Thyroid gland (tissue), 4 donors: Measurements from ENCODE around the gene HADHA. TPM values are rescaled to one million over a fixed set of nuclear protein-coding genes. Genes with fewer than 3 reads are reported as not detected.

Source experiments
- DNase-seq, 2 donors: peaks; one replicate each; pipeline ENCODE4 v3.0.0-alpha.2; 2019
- H3K27ac ChIP-seq, 3 donors: fragments of 200-600 bp; sonication (generic); 1 replicate in 2 of 3; 2 replicates in 1 of 3; pipeline ENCODE4 v1.5.1; 2016 to 2019; ENCODE audit warnings: mild to moderate bottlenecking in 1 of 3, moderate library complexity in 1 of 3
- H3K27me3 ChIP-seq: fragments of 200-600 bp; sonication (generic); one replicate; pipeline ENCODE4 v1.5.1; 2019
- H3K36me3 ChIP-seq, 2 donors: fragments of 200-600 bp; sonication (generic); one replicate each; pipeline ENCODE4 v1.5.1; 2016 to 2019
- H3K4me1 ChIP-seq, 2 donors: fragments of 200-600 bp; sonication (generic); one replicate each; pipeline ENCODE4 v1.5.1; 2017 to 2019
- H3K4me3 ChIP-seq, 3 donors: fragments of 200-600 bp; sonication (generic); replicated peaks in 1 of 3; 1 replicate in 2 of 3; 2 replicates in 1 of 3; pipeline ENCODE4 v1.5.1; 2016; ENCODE audit warnings: mild to moderate bottlenecking in 1 of 3
- H3K9me3 ChIP-seq: fragments of 200-600 bp; sonication (generic); one replicate; pipeline ENCODE4 v1.5.1; 2017
- CTCF ChIP-seq, 6 experiments: fragments of 200-600 bp in 3 of 6; fragments of 450-650 bp in 3 of 6; sonication (generic) in 3 of 6; IDR thresholded peaks; one replicate each; pipeline ENCODE4 v1.5.1; 2016 to 2019; ENCODE audit warnings: antibody characterized with exemption in 6 of 6, mild to moderate bottlenecking in 2 of 6, inconsistent platforms in 1 of 6, moderate library complexity in 1 of 6
- POLR2A ChIP-seq, 2 donors: fragments of 450-650 bp; IDR thresholded peaks; one replicate each; pipeline ENCODE4 v1.6.1; 2017; ENCODE audit warnings: antibody characterized with exemption in 2 of 2, mild to moderate bottlenecking in 2 of 2, moderate library complexity in 1 of 2
- WGBS, 2 donors: methylation state at CpG; one replicate each; pipeline ENCODE4 v1.1.5; 2017; 5-methylcytosine and 5-hydroxymethylcytosine counted together
- intact Hi-C: fragments of 100-400 bp; cut with DNase I; formaldehyde crosslinking; loops from one replicate; pipeline ENCODE4 v1.15.1; 2023
- total RNA-seq, 4 donors: library from RNA; depleted of rRNA; stranded (reverse); fragments of >200 nt; gene quantifications; one replicate each; pipeline ENCODE4 v1.2.3, GENCODE V29; 2016

The HADHA gene
- total RNA-seq, 4 donors from 2014 or later: 113 to 149 (median 140) TPM

GRCh38 chr2:26223018-26223417 lies 21.4 kb downstream of the HADHA start:
- peaks cover 13% of the 10 kb centered on the region in 2 donors for H3K36me3 ChIP-seq
- TF ChIP-seq CTCF (IDR thresholded peaks at IDR 0.05): no peak
- no peak for TF ChIP-seq POLR2A (IDR thresholded peaks at IDR 0.05)
- DNase-seq: no peak
- intact Hi-C loops: no loop called here
- H3K27me3 ChIP-seq: no peaks in the 10 kb centered on the region
- no peaks in the 10 kb centered on the region for H3K9me3 ChIP-seq
- 100% methylated on average over 1 of the region's 1 CpG for WGBS, 2 donors
- H3K4me3 ChIP-seq: no peak overlapping the region
- no peak overlapping the region for H3K27ac ChIP-seq
- H3K4me1 ChIP-seq: no peaks in the 10 kb centered on the region

DNA sequence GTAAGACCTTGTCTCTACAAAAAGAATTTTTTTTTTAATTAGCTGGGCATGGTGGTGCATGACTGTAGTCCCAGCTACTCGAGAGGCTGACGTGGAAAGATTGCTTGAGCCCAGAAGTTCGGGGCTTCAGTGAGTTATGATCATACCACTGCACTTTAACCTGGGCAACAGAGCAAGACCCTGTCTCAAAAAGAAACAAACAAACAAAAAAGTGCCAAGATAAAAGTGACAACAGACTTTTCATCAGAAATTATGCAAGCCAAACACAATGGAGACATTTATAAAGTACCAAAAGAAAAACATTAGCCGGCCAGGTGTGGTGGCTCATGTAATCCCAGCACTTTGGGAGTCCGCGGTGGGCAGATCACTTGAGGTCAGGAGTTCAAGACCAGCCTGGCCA lies 26.7 kb downstream of the HADHA start:
- intact Hi-C loops: no loop called here
- H3K36me3 ChIP-seq: peaks cover 29 to 30% of the 10 kb centered on the region in 2 donors
- 81 to 84% methylated on average over 6 of the region's 6 CpGs for WGBS, 2 donors
- no peaks in the 10 kb centered on the region for H3K27me3 ChIP-seq
- DNase-seq: no peak
- no peaks in the 10 kb centered on the region for H3K9me3 ChIP-seq
- H3K4me1 ChIP-seq: no peaks in the 10 kb centered on the region
- H3K4me3 ChIP-seq: no peak overlapping the region
- no peak for TF ChIP-seq CTCF (IDR thresholded peaks at IDR 0.05)
- H3K27ac ChIP-seq: no peak overlapping the region

DNA sequence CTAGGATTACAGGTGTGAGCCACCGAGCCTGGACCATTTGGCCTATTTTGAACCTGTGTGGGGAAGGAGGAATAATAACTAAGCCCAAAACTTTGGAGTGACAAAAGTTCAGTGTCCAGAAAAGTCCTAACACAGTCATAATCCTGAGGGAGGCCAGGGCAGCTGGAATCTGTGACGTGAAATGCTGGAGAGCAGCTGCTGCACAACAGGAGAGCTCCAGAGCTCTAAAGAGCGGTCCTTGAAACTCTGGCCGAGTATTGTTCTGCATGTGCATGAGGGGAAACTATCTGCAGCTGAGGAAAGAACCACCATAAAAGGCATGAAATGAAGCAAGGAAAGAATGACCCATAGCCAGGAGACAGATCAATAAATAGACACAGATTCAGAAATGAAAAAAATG lies 27.8 kb downstream of the HADHA start:
- Histone ChIP-seq H3K4me1 (no peaks in the 10 kb centered on the region), H3K27ac (no peak overlapping the region), H3K27me3 (no peaks in the 10 kb centered on the region), H3K9me3 (no peaks in the 10 kb centered on the region), H3K4me3 (no peak overlapping the region), H3K36me3 (peaks cover 35 to 40% of the 10 kb centered on the region in 2 donors)
- no peak for DNase-seq
- TF ChIP-seq CTCF (IDR thresholded peaks at IDR 0.05) (no peak), POLR2A (IDR thresholded peaks at IDR 0.05) (no peak)
- intact Hi-C loops: no loop called here
- WGBS, 2 donors: 97 to 98% methylated on average over 4 of the region's 4 CpGs

- DNase-seq: no peak
- 96 to 100% methylated on average over 1 of the region's 1 CpG for WGBS, 2 donors
- H3K9me3 ChIP-seq: no peaks in the 10 kb centered on the region
- intact Hi-C loops: no loop called here
- H3K27me3 ChIP-seq: no peaks in the 10 kb centered on the region
- H3K27ac ChIP-seq: no peak overlapping the region
- no peaks in the 10 kb centered on the region for H3K4me1 ChIP-seq
- H3K4me3 ChIP-seq: no peak overlapping the region
- H3K36me3 ChIP-seq: peaks cover 35 to 45% of the 10 kb centered on the region in 2 donors
- no peak for TF ChIP-seq POLR2A (IDR thresholded peaks at IDR 0.05)
- no peak for TF ChIP-seq CTCF (IDR thresholded peaks at IDR 0.05)
Measured at GRCh38 chr2:26215833-26216232, 28.6 kb downstream of the HADHA start.

GRCh38 chr2:26214759-26215158 lies 29.7 kb downstream of the HADHA start:
- no peaks in the 10 kb centered on the region for H3K9me3 ChIP-seq
- WGBS, 2 donors: 98% methylated on average over 1 of the region's 1 CpG
- no peak for TF ChIP-seq POLR2A (IDR thresholded peaks at IDR 0.05)
- no peak for TF ChIP-seq CTCF (IDR thresholded peaks at IDR 0.05)
- H3K4me3 ChIP-seq: no peak overlapping the region
- intact Hi-C loops: no loop called here
- peaks cover 45 to 56% of the 10 kb centered on the region in 2 donors for H3K36me3 ChIP-seq
- H3K27me3 ChIP-seq: no peaks in the 10 kb centered on the region
- no peak overlapping the region for H3K27ac ChIP-seq
- no peak for DNase-seq
- no peaks in the 10 kb centered on the region for H3K4me1 ChIP-seq
